DND-41 (cell line): Measurements from ENCODE around the gene UBAP2.

ENCODE experiments used
- ATAC-seq: fragments of 200-7000 bp; cut with Tn5 transposase; 3 replicates; pipeline ENCODE4 v1.9.1; 2021; ENCODE audit warnings: low read depth; ENCODE audit not compliant: insufficient read depth
- DNase-seq: peaks from one replicate; pipeline ENCODE4 v3.0.0-alpha.2; 2020
- H2AFZ ChIP-seq: 2 replicates; pipeline ENCODE4 v1.6.0; 2012; ENCODE audit warnings: low read depth, low read length
- H3K27ac ChIP-seq: 2 replicates; pipeline ENCODE4 v1.5.1; 2012; ENCODE audit warnings: low read length, inconsistent platforms
- H3K27me3 ChIP-seq: fragments of 200-600 bp; sonication (generic); 2 replicates; pipeline ENCODE4 v1.6.0; 2012; ENCODE audit warnings: low read length, mild to moderate bottlenecking, inconsistent platforms; ENCODE audit not compliant: insufficient read depth, poor library complexity
- H3K36me3 ChIP-seq: 2 replicates; pipeline ENCODE4 v1.5.1; 2012; ENCODE audit warnings: low read length, inconsistent platforms; ENCODE audit not compliant: insufficient read depth
- H3K4me1 ChIP-seq: 2 replicates; pipeline ENCODE4 v1.5.1; 2012; ENCODE audit warnings: mild to moderate bottlenecking, low read length; ENCODE audit not compliant: insufficient read depth
- H3K4me2 ChIP-seq: 2 replicates; pipeline ENCODE4 v1.6.0; 2012; ENCODE audit warnings: mild to moderate bottlenecking, moderate library complexity, low read length, inconsistent platforms; ENCODE audit not compliant: insufficient read depth
- H3K4me3 ChIP-seq, 2 experiments: fragments of 200-600 bp in 1 of 2; shearing (Covaris generic) in 1 of 2; 2 replicates each; pipeline ENCODE4 v1.5.1; 2012 to 2016; ENCODE audit warnings: inconsistent platforms in 2 of 2, low read length in 2 of 2, mild to moderate bottlenecking in 2 of 2, low read depth in 1 of 2, moderate library complexity in 1 of 2
- H3K79me2 ChIP-seq: 2 replicates; pipeline ENCODE4 v1.6.0; 2012; ENCODE audit warnings: low read length, inconsistent platforms; ENCODE audit not compliant: insufficient read depth
- H3K9ac ChIP-seq: 2 replicates; pipeline ENCODE4 v1.6.0; 2012; ENCODE audit warnings: low read depth, mild to moderate bottlenecking, inconsistent platforms, low read length, moderate library complexity
- H3K9me3 ChIP-seq: 2 replicates; pipeline ENCODE4 v1.5.1; 2012; ENCODE audit warnings: low read length, moderate library complexity, mild to moderate bottlenecking, inconsistent platforms; ENCODE audit not compliant: insufficient read depth, severe bottlenecking
- H4K20me1 ChIP-seq: 2 replicates; pipeline ENCODE4 v1.6.0; 2012; ENCODE audit warnings: low read length; ENCODE audit not compliant: insufficient read depth
- EZH2 ChIP-seq: IDR thresholded peaks from 3 replicates; pipeline ENCODE4 v1.6.1; 2012; ENCODE audit warnings: borderline replicate concordance, low read depth, mild to moderate bottlenecking, moderate library complexity, low read length, inconsistent platforms; ENCODE audit not compliant: severe bottlenecking
- TF ChIP-seq, protein P1 (sequence below): IDR thresholded peaks from 2 replicates; pipeline ENCODE4 v1.5.1; 2012; ENCODE audit warnings: borderline replicate concordance, low read length, moderate library complexity, mild to moderate bottlenecking; ENCODE audit not compliant: poor library complexity, severe bottlenecking; ENCODE audit errors: extremely low read depth

The UBAP2 gene

DNA sequence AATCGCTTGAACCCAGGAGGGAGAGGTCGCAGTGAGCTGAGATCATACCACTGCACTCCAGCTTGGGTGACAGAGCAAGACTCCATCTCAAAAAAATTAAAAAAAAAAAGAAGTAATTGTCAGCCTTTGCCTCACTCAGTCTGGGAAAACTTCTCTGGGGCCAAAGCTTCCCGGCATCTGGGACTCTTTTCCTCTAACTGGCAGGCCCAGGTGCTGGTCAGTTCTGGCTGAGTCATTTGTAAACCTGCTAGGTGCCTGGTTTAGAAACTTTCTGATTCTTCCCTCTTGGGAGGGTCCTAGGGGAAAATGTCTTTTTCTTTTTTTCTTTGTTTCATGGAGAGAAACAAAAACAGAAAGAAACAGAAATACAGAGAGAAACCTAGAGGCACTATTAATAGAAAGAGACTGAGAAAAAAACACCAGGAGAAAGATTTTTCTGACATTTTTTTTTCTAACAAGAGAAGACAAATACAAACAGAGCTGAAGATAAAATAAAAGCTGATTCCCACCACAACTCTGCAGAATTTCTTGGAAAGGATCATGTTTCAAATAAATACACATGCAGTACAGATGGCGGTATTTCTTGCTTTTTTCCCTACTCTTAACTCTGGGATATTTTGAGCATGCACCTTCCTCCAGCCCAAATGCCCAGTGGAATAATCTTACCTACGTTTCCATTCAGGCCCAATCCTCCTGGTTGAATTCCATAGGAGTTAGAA, 22.1 kb upstream of the UBAP2 start:
- Histone ChIP-seq H3K27ac (no peak overlapping the region), H3K4me2 (no peak overlapping the region), H4K20me1 (no peaks in the 10 kb centered on the region), H3K27me3 (no peaks in the 10 kb centered on the region), H2AFZ (no peak overlapping the region), H3K79me2 (no peaks in the 10 kb centered on the region), H3K4me3 (no peak overlapping the region), H3K9ac (no peak overlapping the region), H3K4me1 (no peaks in the 10 kb centered on the region), H3K36me3 (no peaks in the 10 kb centered on the region), H3K9me3 (no peaks in the 10 kb centered on the region)
- DNase-seq (no peak), ATAC-seq (no peak)
- no peak for TF ChIP-seq EZH2
- TF ChIP-seq, protein P1, sequence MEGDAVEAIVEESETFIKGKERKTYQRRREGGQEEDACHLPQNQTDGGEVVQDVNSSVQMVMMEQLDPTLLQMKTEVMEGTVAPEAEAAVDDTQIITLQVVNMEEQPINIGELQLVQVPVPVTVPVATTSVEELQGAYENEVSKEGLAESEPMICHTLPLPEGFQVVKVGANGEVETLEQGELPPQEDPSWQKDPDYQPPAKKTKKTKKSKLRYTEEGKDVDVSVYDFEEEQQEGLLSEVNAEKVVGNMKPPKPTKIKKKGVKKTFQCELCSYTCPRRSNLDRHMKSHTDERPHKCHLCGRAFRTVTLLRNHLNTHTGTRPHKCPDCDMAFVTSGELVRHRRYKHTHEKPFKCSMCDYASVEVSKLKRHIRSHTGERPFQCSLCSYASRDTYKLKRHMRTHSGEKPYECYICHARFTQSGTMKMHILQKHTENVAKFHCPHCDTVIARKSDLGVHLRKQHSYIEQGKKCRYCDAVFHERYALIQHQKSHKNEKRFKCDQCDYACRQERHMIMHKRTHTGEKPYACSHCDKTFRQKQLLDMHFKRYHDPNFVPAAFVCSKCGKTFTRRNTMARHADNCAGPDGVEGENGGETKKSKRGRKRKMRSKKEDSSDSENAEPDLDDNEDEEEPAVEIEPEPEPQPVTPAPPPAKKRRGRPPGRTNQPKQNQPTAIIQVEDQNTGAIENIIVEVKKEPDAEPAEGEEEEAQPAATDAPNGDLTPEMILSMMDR = no peak

DNA sequence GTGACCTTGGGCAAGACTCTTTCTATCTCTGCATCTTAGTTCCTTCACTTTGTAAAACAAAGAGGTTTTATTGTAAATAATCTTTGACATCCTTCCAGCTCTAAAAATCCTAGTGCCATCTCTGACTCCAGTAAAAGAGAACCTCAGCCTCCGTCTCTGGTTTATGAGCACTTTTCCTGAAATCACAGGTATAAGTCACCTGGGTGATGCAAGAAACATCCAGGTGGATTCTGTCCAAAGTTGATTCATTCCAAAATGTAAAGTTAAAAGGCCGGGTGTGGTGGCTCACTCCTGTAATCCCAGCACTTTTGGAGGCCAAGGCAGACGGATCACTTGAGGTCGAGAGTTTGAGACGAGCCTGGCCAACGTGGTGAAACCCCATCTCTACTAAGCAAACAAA, 21.1 kb upstream of the UBAP2 start:
- Histone ChIP-seq H3K4me2 (no peak overlapping the region), H3K9ac (no peak overlapping the region), H3K4me3 (no peak overlapping the region), H3K27ac (no peak overlapping the region), H2AFZ (no peak overlapping the region), H3K36me3 (no peaks in the 10 kb centered on the region), H3K4me1 (no peaks in the 10 kb centered on the region), H4K20me1 (no peaks in the 10 kb centered on the region), H3K79me2 (no peaks in the 10 kb centered on the region), H3K9me3 (no peaks in the 10 kb centered on the region), H3K27me3 (no peaks in the 10 kb centered on the region)
- DNase-seq (no peak), ATAC-seq (no peak)
- no peak for TF ChIP-seq EZH2
- TF ChIP-seq, protein P1 = no peak

DNA sequence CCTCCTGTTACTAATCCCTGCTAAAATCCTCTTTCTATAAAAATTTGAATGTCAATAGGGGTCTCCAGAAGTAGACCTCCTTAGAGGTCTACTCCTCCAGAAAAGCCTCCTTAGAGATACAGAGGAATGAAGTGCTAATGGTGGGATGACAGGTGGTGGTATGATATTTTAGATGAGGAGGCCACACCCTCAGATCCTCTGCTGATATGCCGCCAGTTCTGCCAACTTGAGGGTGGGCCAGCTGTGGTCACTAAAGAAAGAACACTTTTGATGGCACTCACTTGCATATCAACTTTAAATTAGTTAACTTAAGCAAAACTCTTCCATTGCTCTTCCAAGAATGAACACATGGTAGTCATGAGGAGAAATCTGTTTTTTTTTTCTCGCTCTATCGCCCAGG, 16.9 kb upstream of the UBAP2 start:
- H4K20me1 ChIP-seq = no peaks in the 10 kb centered on the region
- no peak overlapping the region for H3K4me3 ChIP-seq
- DNase-seq (no peak), ATAC-seq (no peak)
- no peaks in the 10 kb centered on the region for H3K27me3 ChIP-seq
- H3K9ac ChIP-seq = no peak overlapping the region
- no peak overlapping the region for H3K27ac ChIP-seq
- H3K9me3 ChIP-seq = no peaks in the 10 kb centered on the region
- H3K79me2 ChIP-seq = no peaks in the 10 kb centered on the region
- H3K36me3 ChIP-seq = no peaks in the 10 kb centered on the region
- H2AFZ ChIP-seq = no peak overlapping the region
- H3K4me2 ChIP-seq = no peak overlapping the region
- no peaks in the 10 kb centered on the region for H3K4me1 ChIP-seq
- no peak for TF ChIP-seq EZH2
- TF ChIP-seq, protein P1 = no peak
